KOPT-K1 (cell line): Measurements from ENCODE around the gene POU6F2.
"Not testable (repeated sequence)": the region's sequence is repeated elsewhere in the genome, so short reads cannot be mapped to it uniquely, and the experiment has no call there.

ENCODE experiments used
- H3K27ac ChIP-seq: fragments of 200-600 bp; sonication (generic); 2 replicates; pipeline ENCODE4 v1.5.1; 2016; ENCODE audit warnings: antibody characterized with exemption, mild to moderate bottlenecking, low read depth, low read length; ENCODE audit not compliant: poor library complexity, severe bottlenecking
- H3K36me3 ChIP-seq: fragments of 200-600 bp; sonication (generic); 2 replicates; pipeline ENCODE4 v1.5.1; 2017; ENCODE audit warnings: antibody characterized with exemption, mild to moderate bottlenecking, low read length, moderate library complexity; ENCODE audit not compliant: insufficient read depth
- H3K9me3 ChIP-seq: fragments of 200-600 bp; sonication (generic); 2 replicates; pipeline ENCODE4 v1.5.1; 2017; ENCODE audit warnings: antibody characterized with exemption, low read length, mild to moderate bottlenecking; ENCODE audit not compliant: insufficient read depth, poor library complexity, severe bottlenecking

Gene POU6F2

GRCh38 chr7:38953971-38954370, 23.7 kb upstream of the POU6F2 start:
- H3K9me3 ChIP-seq, result no peaks in the 10 kb centered on the region
- no peaks in the 10 kb centered on the region for H3K36me3 ChIP-seq
- no peak overlapping the region for H3K27ac ChIP-seq

- no peak overlapping the region for H3K27ac ChIP-seq
- H3K36me3 ChIP-seq, result no peaks in the 10 kb centered on the region
- no peaks in the 10 kb centered on the region for H3K9me3 ChIP-seq
Measured at GRCh38 chr7:38955892-38956291, 21.8 kb upstream of the POU6F2 start.

- Histone ChIP-seq H3K9me3 (peaks cover 3% of the 10 kb centered on the region), H3K27ac (no peak overlapping the region), H3K36me3 (no peaks in the 10 kb centered on the region)
Measured at GRCh38 chr7:38962028-38962427, 15.7 kb upstream of the POU6F2 start.

GRCh38 chr7:38964921-38965320, 12.8 kb upstream of the POU6F2 start:
- Histone ChIP-seq H3K27ac (no peak overlapping the region), H3K36me3 (no peaks in the 10 kb centered on the region), H3K9me3 (peaks cover 3% of the 10 kb centered on the region)

GRCh38 chr7:38973760-38974159, 3.9 kb upstream of the POU6F2 start:
- Histone ChIP-seq H3K9me3 (no peaks in the 10 kb centered on the region), H3K36me3 (no peaks in the 10 kb centered on the region), H3K27ac (no peak overlapping the region)

GRCh38 chr7:38975944-38976392, 1.7 kb upstream of the POU6F2 start:
- Histone ChIP-seq H3K36me3 (no peaks in the 10 kb centered on the region), H3K9me3 (no peaks in the 10 kb centered on the region), H3K27ac (no peak overlapping the region)

GRCh38 chr7:38978491-38978890, 782 bp downstream of the POU6F2 start:
- Histone ChIP-seq H3K9me3 (no peaks in the 10 kb centered on the region), H3K27ac (no peak overlapping the region), H3K36me3 (no peaks in the 10 kb centered on the region)

- no peaks in the 10 kb centered on the region for H3K36me3 ChIP-seq
- no peaks in the 10 kb centered on the region for H3K9me3 ChIP-seq
- no peak overlapping the region for H3K27ac ChIP-seq
Measured at GRCh38 chr7:38992203-38992602, 14.5 kb downstream of the POU6F2 start.

- H3K36me3 ChIP-seq, result no peaks in the 10 kb centered on the region
- no peak overlapping the region for H3K27ac ChIP-seq
- H3K9me3 ChIP-seq, result no peaks in the 10 kb centered on the region
Measured at GRCh38 chr7:39001595-39001994, 23.9 kb downstream of the POU6F2 start.

GRCh38 chr7:39002755-39003154, 25.0 kb downstream of the POU6F2 start:
- Histone ChIP-seq H3K27ac (no peak overlapping the region), H3K36me3 (no peaks in the 10 kb centered on the region), H3K9me3 (no peaks in the 10 kb centered on the region)

GRCh38 chr7:39005036-39005435, 27.3 kb downstream of the POU6F2 start:
- Histone ChIP-seq H3K9me3 (no peaks in the 10 kb centered on the region), H3K36me3 (no peaks in the 10 kb centered on the region), H3K27ac (no peak overlapping the region)

GRCh38 chr7:39005461-39005860, 27.8 kb downstream of the POU6F2 start:
- H3K36me3 ChIP-seq, result no peaks in the 10 kb centered on the region
- no peak overlapping the region for H3K27ac ChIP-seq

GRCh38 chr7:39013049-39013939, 35.6 kb downstream of the POU6F2 start:
- H3K36me3 ChIP-seq, H3K9me3 ChIP-seq, H3K27ac ChIP-seq: not testable (repeated sequence)

More at GRCh38 chr7:39005461-39005860, 27.8 kb downstream of the POU6F2 start:
- H3K9me3 ChIP-seq, result no peaks in the 10 kb centered on the region

GRCh38 chr7:39016609-39017008, 38.9 kb downstream of the POU6F2 start:
- Histone ChIP-seq H3K36me3 (no peaks in the 10 kb centered on the region), H3K27ac (no peak overlapping the region), H3K9me3 (no peaks in the 10 kb centered on the region)

GRCh38 chr7:39017369-39017915, 39.7 kb downstream of the POU6F2 start:
- Histone ChIP-seq H3K36me3 (no peaks in the 10 kb centered on the region), H3K27ac (no peak overlapping the region), H3K9me3 (peaks cover under 1% of the 10 kb centered on the region)

GRCh38 chr7:39022796-39023195, 45.1 kb downstream of the POU6F2 start:
- H3K9me3 ChIP-seq, result peaks cover 10% of the 10 kb centered on the region
- no peaks in the 10 kb centered on the region for H3K36me3 ChIP-seq
- no peak overlapping the region for H3K27ac ChIP-seq
